Measurements from ENCODE around the gene SERPINE1.

The SERPINE1 gene

GRCh38 chr7:101165958-101166647 is 39.2 kb downstream of the SERPINE1 start:
- TF ChIP-seq CTCF (conservative IDR thresholded peaks at IDR 0.05; ENCODE audit: low read depth, low read length): no peak
- DNase-seq (ENCODE audit: low read depth): no peak
- H3K4me3 ChIP-seq (ENCODE audit: low read length): peak overlapping the region; percentile 30

- TF ChIP-seq CTCF (conservative IDR thresholded peaks at IDR 0.05; ENCODE audit: low read depth, low read length): no peak
Measured at GRCh38 chr7:101166648-101166908, 39.7 kb downstream of the SERPINE1 start.

GRCh38 chr7:101166909-101167644 is 40.2 kb downstream of the SERPINE1 start:
- no peak for TF ChIP-seq CTCF (conservative IDR thresholded peaks at IDR 0.05; ENCODE audit: low read depth, low read length)
- DNase-seq (ENCODE audit: low read depth): no peak
- no peak overlapping the region for H3K4me3 ChIP-seq (ENCODE audit: low read length)

More at GRCh38 chr7:101166648-101166908, 39.7 kb downstream of the SERPINE1 start:
- H3K4me3 ChIP-seq (ENCODE audit: low read length): no peak overlapping the region
- no peak for DNase-seq (ENCODE audit: low read depth)

- H3K4me3 ChIP-seq (ENCODE audit: low read length): no peak overlapping the region
- no peak for TF ChIP-seq CTCF (conservative IDR thresholded peaks at IDR 0.05; ENCODE audit: low read depth, low read length)
- no peak for DNase-seq (ENCODE audit: low read depth)
Measured at GRCh38 chr7:101167645-101168411, 40.9 kb downstream of the SERPINE1 start.

- TF ChIP-seq CTCF (conservative IDR thresholded peaks at IDR 0.05; ENCODE audit: low read depth, low read length): no peak
- H3K4me3 ChIP-seq (ENCODE audit: low read length): no peak overlapping the region
- no peak for DNase-seq (ENCODE audit: low read depth)
Measured at GRCh38 chr7:101168412-101169049, 41.6 kb downstream of the SERPINE1 start.

GRCh38 chr7:101169110-101169837 is 42.4 kb downstream of the SERPINE1 start:
- no peak overlapping the region for H3K4me3 ChIP-seq (ENCODE audit: low read length)
- TF ChIP-seq CTCF (conservative IDR thresholded peaks at IDR 0.05; ENCODE audit: low read depth, low read length): no peak
- DNase-seq (ENCODE audit: low read depth): no peak

Data from retinal pigment epithelial cell (primary cell).